Subcutaneous adipose tissue (tissue), 4 donors: ENCODE data around the gene NFX1. TPM values are rescaled to one million over a fixed set of nuclear protein-coding genes. Genes with fewer than 3 reads are reported as not detected.

ENCODE experiments used
- CTCF ChIP-seq: fragments of 450-650 bp; IDR thresholded peaks from one replicate; pipeline ENCODE4 v1.5.1; 2016; ENCODE audit warnings: low read depth, mild to moderate bottlenecking, control low read depth, antibody characterized with exemption, moderate library complexity
- total RNA-seq, 4 donors: library from RNA; depleted of rRNA; stranded (reverse); fragments of >200 nt; gene quantifications; one replicate each; pipeline ENCODE4 v1.1.0, GENCODE V29; 2016

The NFX1 gene
- total RNA-seq, 4 donors from 2014 or later: 33.5 to 43.2 (median 39.0) TPM

GRCh38 chr9:33375841-33376321 is 85.6 kb downstream of the NFX1 start:
- no peak for TF ChIP-seq CTCF

- no peak for TF ChIP-seq CTCF
Observed at GRCh38 chr9:33377089-33377715, 86.9 kb downstream of the NFX1 start.

GRCh38 chr9:33378121-33378795 is 87.9 kb downstream of the NFX1 start:
- no peak for TF ChIP-seq CTCF

GRCh38 chr9:33379666-33380389 is 89.5 kb downstream of the NFX1 start:
- no peak for TF ChIP-seq CTCF

- TF ChIP-seq CTCF: no peak
Observed at GRCh38 chr9:33380390-33381094, 90.2 kb downstream of the NFX1 start.

- no peak for TF ChIP-seq CTCF
Observed at GRCh38 chr9:33381231-33381791, 91.0 kb downstream of the NFX1 start.
